Urinary bladder (tissue), 4 donors: Measurements from ENCODE around the gene KCNJ10. TPM values are rescaled to one million over a fixed set of nuclear protein-coding genes. Genes with fewer than 3 reads are reported as not detected.

Experiments used
- DNase-seq: peaks from one replicate; pipeline ENCODE4 v3.0.0-alpha.2; 2015; ENCODE audit errors: extremely low spot score
- H3K27ac ChIP-seq: one replicate; pipeline ENCODE4 v1.5.1; 2013; ENCODE audit warnings: low read depth, mild to moderate bottlenecking, moderate library complexity
- H3K36me3 ChIP-seq: one replicate; pipeline ENCODE4 v1.6.1; 2013; ENCODE audit warnings: mild to moderate bottlenecking, moderate library complexity; ENCODE audit not compliant: insufficient read depth
- H3K4me1 ChIP-seq: one replicate; pipeline ENCODE4 v1.6.1; 2013; ENCODE audit warnings: mild to moderate bottlenecking, moderate library complexity; ENCODE audit not compliant: insufficient read depth
- H3K4me3 ChIP-seq: one replicate; pipeline ENCODE4 v1.5.1; 2013; ENCODE audit warnings: low read depth, low read length
- WGBS: extraction: QIAGEN DNeasy Blood & Tissue Kit; methylation state at CpG from one replicate; pipeline ENCODE4 v1.1.7; 2013; 5-methylcytosine and 5-hydroxymethylcytosine counted together
- polyA plus RNA-seq: library from polyadenylated mRNA; stranded (reverse); fragments of 200-250 nt; gene quantifications from one replicate; pipeline ENCODE4 v1.2.3, GENCODE V29; 2013
- total RNA-seq: library from RNA; depleted of rRNA; stranded (reverse); fragments of >200 nt; gene quantifications from one replicate; pipeline ENCODE4 v1.2.3, GENCODE V29; 2014
- donor health status: healthy with polysubstance abuse.
- donor health status: healthy.

The KCNJ10 gene
- total and polyA plus RNA-seq, 2 donors, result 0.06 to 0.26 TPM

DNA sequence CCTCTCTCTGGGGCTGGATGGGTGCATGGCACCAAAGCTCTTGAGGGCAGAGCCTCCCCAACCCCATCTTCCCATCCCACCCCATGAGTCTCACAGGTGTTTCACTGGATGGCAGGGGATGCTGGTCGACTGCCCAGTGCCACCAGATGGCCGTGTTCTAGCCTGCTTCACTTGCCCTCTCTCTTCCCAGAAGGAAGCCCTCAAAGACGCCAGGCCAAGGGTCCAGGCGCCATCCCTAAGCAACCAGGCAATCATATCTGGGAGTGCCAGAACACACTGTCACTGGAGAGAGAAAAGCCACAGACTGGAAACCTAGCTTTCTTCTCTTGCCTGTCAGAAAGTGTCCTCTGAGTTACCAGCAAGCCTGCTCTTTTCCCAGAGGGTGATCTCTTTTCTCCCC lies 64.9 kb downstream of the KCNJ10 start:
- 87% methylated on average over 4 of the region's 4 CpGs for WGBS
- no peak for DNase-seq
- Histone ChIP-seq H3K27ac (no peak overlapping the region), H3K4me1 (no peaks in the 10 kb centered on the region), H3K4me3 (no peak overlapping the region), H3K36me3 (no peaks in the 10 kb centered on the region)

DNA sequence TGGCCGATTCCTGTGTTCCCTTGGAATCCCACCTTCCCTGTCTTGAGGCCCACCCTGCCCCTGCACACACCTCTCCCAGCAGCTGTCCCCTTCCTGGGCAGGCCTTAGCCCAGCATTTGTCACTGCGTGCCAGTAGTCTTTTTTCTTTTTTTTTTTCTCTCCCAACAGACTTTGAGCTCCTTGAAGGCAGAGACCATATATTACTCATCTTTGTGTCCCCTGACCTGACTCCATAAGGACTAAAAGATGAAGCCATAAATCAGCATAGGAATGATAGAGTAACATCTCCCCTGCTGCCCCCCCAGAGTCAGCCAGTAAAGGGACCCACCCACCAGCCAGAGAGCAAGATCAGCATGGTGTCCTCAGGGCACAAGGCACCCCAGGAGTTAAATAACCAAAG lies 65.5 kb downstream of the KCNJ10 start:
- Histone ChIP-seq H3K4me3 (no peak overlapping the region), H3K4me1 (no peaks in the 10 kb centered on the region), H3K27ac (no peak overlapping the region), H3K36me3 (no peaks in the 10 kb centered on the region)
- 81% methylated on average over 2 of the region's 2 CpGs for WGBS
- DNase-seq, result no peak

DNA sequence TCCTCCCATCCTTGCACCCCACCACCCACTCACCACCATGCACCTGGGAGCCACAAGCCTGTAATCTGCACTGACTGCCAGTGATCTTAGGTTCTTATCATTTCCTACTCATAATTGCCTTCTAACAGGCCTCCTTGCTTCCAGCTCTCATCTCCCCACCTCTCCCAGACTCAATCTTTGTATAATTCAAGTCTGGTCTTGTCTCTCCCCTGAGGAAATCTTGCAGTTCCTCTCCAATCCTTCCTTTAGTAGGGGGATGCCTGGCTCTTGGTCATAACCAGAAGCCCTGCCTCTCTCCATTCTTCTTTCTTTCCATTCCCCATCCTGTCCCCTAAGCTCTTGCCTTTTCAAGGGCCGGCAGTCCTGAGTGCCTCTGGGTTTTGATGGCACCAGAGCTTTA lies 66.0 kb downstream of the KCNJ10 start:
- 91% methylated on average over 1 of the region's 1 CpG for WGBS
- no peak overlapping the region for H3K27ac ChIP-seq
- no peaks in the 10 kb centered on the region for H3K4me1 ChIP-seq
- no peak overlapping the region for H3K4me3 ChIP-seq
- no peak for DNase-seq
- no peaks in the 10 kb centered on the region for H3K36me3 ChIP-seq

DNA sequence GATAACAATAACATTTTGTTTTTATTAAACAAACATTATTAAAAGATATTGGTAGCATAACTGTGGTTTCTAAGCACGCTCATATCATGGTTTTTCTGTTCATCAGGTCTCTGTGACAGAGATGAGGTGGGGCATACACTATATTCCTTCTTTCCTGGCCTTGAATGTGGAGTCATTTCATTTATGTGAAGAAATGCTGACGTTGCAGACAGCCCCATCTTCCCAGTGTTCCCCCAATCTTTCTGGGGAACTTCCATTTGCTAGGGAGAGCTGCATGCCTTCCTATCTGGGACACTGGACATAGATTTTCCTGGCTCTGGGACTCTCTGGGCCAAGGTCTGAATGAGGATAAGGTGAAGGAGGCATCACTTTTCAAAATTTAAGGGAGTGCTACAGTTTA lies 68.5 kb downstream of the KCNJ10 start:
- Histone ChIP-seq H3K27ac (no peak overlapping the region), H3K4me1 (no peaks in the 10 kb centered on the region), H3K4me3 (no peak overlapping the region), H3K36me3 (no peaks in the 10 kb centered on the region)
- WGBS, result 80% methylated on average over 2 of the region's 2 CpGs
- DNase-seq, result no peak

DNA sequence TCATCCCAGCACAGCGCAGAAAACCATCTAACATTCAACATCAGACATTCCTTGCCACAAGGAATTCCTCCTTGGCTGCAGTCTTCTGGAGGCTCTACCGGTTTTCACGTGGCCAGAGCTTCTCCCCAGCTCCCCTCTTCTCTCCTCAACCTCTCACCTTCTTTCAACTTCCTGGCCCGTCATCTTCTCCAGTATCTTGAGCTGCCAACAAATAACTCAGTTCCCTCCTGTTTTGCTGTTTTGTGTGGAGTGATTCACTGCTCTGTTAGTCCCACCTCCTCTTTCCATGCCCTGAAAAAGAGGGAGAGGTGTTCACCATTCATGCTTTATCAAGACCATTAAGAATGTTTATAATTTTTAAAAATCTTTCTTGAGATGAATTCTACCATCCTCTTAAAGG lies 70.8 kb downstream of the KCNJ10 start:
- Histone ChIP-seq H3K4me3 (no peak overlapping the region), H3K36me3 (no peaks in the 10 kb centered on the region), H3K4me1 (no peaks in the 10 kb centered on the region), H3K27ac (no peak overlapping the region)
- WGBS, result 68% methylated on average over 4 of the region's 4 CpGs
- no peak for DNase-seq

DNA sequence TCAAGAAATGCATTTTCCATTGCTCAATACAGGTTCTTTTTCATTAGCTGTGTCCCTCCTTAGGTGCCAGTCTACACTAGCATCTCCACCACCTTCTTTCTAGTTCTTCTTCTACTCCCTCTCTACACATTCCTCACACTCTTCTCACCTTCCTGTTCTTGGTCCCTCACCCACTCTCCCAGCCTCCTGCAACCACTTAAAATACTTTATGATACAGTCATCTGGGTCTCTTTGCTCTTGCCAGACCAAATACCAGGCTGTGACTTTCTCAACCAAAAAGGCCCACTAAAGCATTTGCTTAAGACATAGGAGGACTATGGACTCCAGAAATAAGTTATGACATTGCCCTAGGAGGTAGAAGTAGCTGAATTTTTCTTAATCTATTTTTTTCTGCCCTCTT lies 73.3 kb downstream of the KCNJ10 start:
- Histone ChIP-seq H3K4me3 (no peak overlapping the region), H3K4me1 (no peaks in the 10 kb centered on the region), H3K27ac (no peak overlapping the region), H3K36me3 (no peaks in the 10 kb centered on the region)
- DNase-seq, result no peak

DNA sequence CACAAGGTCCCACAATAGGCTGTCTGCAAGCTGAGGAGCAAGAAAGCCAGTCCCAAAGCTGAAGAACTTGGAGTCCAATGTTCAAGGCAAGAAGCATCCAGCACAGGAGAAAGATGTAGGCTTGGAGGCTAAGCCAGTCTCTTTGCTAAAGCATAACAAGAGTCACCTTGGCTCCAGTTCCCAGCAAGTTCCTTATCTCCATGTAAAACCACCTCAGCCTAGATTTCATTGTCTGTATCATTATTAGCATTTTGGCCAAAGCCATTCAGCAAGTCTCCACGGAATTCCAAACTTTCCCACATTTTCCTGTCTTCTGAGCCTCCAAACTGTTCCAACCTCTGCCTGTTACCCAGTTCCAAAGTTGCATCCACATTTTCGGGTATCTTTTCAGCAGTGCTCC lies 75.1 kb downstream of the KCNJ10 start:
- Histone ChIP-seq H3K4me3 (no peak overlapping the region), H3K36me3 (no peaks in the 10 kb centered on the region), H3K27ac (no peak overlapping the region), H3K4me1 (no peaks in the 10 kb centered on the region)
- DNase-seq, result no peak
- 83% methylated on average over 2 of the region's 2 CpGs for WGBS

DNA sequence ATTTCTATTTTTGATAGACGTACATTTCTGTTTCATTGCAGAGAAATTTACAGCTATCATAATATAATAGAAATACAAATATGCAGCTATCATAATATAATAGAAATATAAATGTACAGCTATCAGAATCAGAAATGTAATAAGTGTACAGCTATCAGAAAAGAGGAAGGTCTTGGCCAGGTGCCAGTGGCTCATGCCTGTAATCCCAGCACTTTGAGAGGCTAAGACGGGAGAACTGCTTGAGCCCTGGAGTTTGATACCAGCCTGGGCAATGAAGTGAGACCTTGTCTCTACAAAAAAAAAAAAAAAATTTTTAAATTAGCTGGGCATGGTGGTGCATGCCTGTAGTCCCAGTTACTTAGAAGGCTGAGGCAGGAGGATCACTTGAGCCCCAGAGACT lies 76.0 kb downstream of the KCNJ10 start:
- WGBS, result 90% methylated on average over 2 of the region's 2 CpGs
- H3K4me1 ChIP-seq, result no peaks in the 10 kb centered on the region
- no peak for DNase-seq
- H3K36me3 ChIP-seq, result no peaks in the 10 kb centered on the region
- no peak overlapping the region for H3K4me3 ChIP-seq
- H3K27ac ChIP-seq, result no peak overlapping the region

DNA sequence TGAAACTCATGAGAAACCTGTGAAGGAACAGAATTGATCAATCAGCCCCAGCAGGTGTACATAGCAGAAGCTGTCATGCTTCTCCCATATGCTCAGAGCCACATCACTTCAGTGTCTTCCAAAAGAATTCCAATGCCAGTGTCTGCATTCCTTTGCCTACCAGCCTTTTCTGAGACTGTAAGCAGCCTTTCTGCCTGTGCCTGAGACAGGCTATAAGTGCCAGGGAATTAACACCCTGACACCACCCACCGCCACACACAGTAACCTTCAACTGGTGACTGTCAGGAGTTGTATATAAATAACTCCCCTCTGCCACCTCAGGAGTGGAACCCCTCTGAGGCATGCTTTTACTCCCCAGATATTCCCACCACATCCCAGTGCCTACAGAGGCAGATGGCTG lies 77.8 kb downstream of the KCNJ10 start:
- H3K36me3 ChIP-seq, result no peaks in the 10 kb centered on the region
- DNase-seq, result no peak
- H3K27ac ChIP-seq, result no peak overlapping the region
- no peaks in the 10 kb centered on the region for H3K4me1 ChIP-seq
- 85% methylated on average over 1 of the region's 1 CpG for WGBS
- no peak overlapping the region for H3K4me3 ChIP-seq

DNA sequence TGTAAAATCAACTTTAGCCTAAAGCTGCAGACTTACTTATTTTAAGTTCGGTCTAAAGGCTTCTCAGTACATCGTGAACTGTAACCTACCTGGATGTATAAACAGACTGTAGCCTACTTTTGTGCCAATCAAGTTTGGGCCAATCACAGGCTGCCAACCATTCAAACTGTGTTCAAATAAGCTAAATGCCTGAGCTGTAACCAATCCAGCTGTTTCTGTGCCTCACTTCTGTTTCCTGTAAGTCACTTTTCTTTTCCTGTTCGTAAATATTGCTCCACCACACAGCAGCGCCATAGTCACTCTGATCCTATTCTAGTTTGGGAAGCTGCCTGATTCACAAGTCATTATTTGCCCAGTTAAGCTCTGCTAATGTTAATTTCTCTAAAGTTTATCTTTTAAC lies 78.4 kb downstream of the KCNJ10 start:
- Histone ChIP-seq H3K36me3 (no peaks in the 10 kb centered on the region), H3K27ac (no peak overlapping the region), H3K4me1 (no peaks in the 10 kb centered on the region), H3K4me3 (no peak overlapping the region)
- DNase-seq, result no peak
- 65% methylated on average over 4 of the region's 4 CpGs for WGBS

DNA sequence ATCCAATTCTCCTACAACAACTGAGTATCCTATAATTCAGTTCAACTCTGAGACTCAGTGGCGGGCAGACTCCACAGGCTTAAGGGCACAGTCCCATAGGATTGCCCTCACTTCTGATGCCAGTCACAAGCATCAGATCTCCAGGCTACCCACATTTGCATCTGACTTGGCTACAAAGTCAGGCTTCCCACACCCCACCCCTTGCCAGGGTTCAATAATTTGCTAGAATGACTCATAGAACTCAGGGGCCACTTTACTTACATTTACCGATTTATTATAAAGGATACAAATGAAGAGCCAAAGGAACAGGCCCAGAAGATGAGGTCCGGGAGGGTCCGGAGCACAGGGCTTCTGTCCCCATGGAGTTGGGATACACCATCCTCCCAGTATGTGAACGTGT lies 80.0 kb downstream of the KCNJ10 start:
- Histone ChIP-seq H3K36me3 (no peaks in the 10 kb centered on the region), H3K4me3 (no peak overlapping the region), H3K4me1 (no peaks in the 10 kb centered on the region), H3K27ac (no peak overlapping the region)
- WGBS, result 88% methylated on average over 5 of the region's 5 CpGs
- no peak for DNase-seq

DNA sequence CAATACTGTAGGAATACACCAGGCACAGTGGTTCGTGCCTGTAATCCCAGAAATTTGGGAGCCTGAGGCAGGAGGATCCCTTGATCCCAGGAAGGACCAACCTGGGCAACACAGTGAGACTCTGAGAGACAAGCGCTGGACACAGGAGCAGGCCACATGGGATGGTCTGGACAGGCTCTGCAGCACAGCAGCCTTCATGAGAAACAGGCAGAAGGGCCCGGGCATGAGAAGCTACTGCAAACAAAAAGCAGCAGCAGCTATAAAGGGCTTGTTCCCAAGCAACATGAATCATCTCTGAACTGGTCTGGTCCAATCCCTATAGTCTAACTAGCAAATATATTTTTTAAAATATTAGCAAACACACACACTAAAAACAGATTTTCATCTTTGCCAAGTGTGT lies 80.4 kb downstream of the KCNJ10 start:
- no peak for DNase-seq
- H3K4me3 ChIP-seq, result no peak overlapping the region
- no peaks in the 10 kb centered on the region for H3K36me3 ChIP-seq
- no peaks in the 10 kb centered on the region for H3K4me1 ChIP-seq
- WGBS, result 66% methylated on average over 3 of the region's 3 CpGs
- no peak overlapping the region for H3K27ac ChIP-seq

DNA sequence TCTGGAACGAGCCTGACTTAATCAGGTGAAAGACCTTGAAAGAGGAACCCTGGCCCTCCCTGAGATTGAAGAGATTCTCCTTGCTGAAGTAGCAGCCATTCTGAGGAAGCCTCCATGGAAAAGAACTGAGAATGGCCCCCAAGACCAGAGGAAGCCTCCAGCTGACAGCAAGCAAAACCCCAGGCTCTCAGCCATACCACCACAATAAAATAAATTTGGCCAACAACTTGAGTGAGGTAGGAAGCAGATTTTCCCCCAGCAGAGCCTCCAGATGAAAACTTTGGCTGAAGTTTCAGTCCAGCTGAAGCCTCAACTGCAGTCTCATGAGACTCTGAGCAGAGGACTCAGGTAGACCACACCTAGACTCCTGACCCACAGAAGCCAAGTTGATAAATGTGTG lies 82.0 kb downstream of the KCNJ10 start:
- DNase-seq, result no peak
- WGBS, result 88% methylated on average over 1 of the region's 1 CpG
- no peak overlapping the region for H3K4me3 ChIP-seq
- no peak overlapping the region for H3K27ac ChIP-seq
- no peaks in the 10 kb centered on the region for H3K36me3 ChIP-seq
- no peaks in the 10 kb centered on the region for H3K4me1 ChIP-seq

DNA sequence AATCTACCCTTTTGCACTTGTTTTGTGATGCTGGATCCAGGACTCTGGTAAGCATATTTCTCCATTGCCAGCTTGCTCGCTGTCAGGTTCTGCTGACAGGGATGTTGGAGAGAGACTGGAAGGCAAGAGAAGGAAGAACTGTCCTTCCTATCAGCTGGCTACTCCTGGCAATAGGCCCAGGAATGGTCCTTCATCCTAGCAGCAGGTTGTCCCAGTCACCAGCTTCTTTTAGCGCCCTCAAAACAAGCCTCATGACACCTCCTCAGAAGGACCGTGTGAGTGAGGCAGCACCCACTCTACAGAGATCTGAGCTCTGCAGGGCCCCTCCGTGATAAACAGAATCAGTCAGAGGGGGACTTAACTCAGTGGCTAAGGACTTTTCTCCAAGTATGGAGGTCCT lies 82.8 kb downstream of the KCNJ10 start:
- no peak for DNase-seq
- no peak overlapping the region for H3K4me3 ChIP-seq
- no peaks in the 10 kb centered on the region for H3K4me1 ChIP-seq
- 63% methylated on average over 4 of the region's 4 CpGs for WGBS
- no peaks in the 10 kb centered on the region for H3K36me3 ChIP-seq
- no peak overlapping the region for H3K27ac ChIP-seq

DNA sequence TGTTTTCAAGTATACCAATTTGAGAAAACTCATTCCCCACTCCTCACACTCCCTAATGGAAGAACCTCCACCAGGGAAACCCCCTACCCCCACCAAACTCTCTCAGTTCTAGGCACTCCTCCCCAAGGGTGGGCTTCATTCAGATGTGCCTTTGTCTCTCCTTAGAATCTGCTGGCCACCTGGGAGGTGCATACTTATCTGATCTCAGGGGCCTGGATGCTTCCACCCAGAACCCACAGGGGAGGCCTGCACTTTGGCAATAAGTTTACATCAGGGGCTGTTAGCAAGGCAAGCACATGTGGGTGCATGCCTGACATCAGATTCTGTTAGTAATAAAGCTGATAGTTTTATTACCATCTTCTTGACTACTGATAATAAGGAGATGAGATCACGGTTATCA lies 83.4 kb downstream of the KCNJ10 start:
- Histone ChIP-seq H3K27ac (no peak overlapping the region), H3K36me3 (no peaks in the 10 kb centered on the region), H3K4me3 (no peak overlapping the region), H3K4me1 (no peaks in the 10 kb centered on the region)
- DNase-seq, result no peak
- WGBS, result 70% methylated on average over 1 of the region's 1 CpG
